HG02943 (cell line): Measurements from ENCODE around the gene GDAP1L1.

Experiments used
- ATAC-seq: cut with Tn5 transposase; IDR thresholded peaks from one replicate; pipeline ENCODE4 v1.9.1; 2021; ENCODE audit warnings: mild to moderate bottlenecking, low read depth, moderate library complexity; ENCODE audit not compliant: unreplicated experiment

Gene GDAP1L1

GRCh38 chr20:44251284-44251683 lies 4.2 kb downstream of the GDAP1L1 start:
- ATAC-seq = no peak

DNA sequence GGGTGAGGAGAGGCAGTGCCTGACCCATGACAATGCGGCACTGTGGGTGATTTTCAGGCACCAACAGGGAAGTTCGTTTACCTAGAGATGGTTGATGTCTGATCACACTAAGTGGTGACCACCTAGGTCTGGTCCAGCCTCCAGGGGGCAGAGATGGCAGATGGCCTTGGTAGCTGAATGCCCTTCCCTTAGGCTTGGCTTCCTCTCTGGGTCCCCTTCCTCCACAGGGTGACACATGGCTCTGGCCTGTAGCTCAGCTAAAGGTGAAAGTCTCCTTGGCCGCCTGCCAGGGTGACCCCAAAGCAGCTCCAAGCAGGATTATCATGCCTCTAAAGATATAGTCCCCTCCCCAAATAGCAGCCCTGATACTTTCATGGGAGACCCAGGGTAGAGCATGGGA lies 6.4 kb downstream of the GDAP1L1 start:
- ATAC-seq = no peak

- ATAC-seq = no peak
Observed at GRCh38 chr20:44254073-44254472, 7.0 kb downstream of the GDAP1L1 start.

- ATAC-seq = no peak
Observed at GRCh38 chr20:44255942-44256341, 8.8 kb downstream of the GDAP1L1 start.

GRCh38 chr20:44256961-44257360 lies 9.9 kb downstream of the GDAP1L1 start:
- ATAC-seq = no peak

DNA sequence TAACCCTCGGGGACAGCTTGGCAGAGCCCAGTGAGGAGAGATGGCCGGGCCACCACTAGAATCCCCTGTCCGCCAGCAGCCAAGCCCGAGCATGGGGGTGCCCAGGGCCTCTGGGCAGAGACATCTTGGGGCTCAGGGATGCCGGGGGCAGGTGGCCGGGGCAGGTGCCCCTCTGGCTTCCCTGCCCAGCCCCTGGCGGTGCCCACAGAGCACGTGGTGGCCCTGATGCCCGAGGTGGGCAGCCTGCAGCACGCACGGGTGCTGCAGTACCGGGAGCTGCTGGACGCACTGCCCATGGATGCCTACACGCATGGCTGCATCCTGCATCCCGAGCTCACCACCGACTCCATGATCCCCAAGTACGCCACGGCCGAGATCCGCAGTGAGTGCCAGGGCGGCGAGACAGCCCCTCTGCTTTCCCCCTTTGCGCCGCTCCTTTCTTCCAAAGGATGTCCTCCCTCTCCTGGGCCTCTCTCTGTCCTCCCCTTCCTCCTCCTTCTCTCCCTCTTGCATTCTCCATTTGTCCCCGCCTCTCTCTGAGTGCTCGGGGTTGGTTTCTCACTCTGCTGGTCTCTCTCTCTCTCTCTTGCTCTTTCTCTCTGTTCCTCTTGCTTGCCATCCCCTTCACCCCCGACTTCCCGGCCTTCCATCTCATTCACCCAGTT lies 11.2 kb downstream of the GDAP1L1 start:
- no peak for ATAC-seq

DNA sequence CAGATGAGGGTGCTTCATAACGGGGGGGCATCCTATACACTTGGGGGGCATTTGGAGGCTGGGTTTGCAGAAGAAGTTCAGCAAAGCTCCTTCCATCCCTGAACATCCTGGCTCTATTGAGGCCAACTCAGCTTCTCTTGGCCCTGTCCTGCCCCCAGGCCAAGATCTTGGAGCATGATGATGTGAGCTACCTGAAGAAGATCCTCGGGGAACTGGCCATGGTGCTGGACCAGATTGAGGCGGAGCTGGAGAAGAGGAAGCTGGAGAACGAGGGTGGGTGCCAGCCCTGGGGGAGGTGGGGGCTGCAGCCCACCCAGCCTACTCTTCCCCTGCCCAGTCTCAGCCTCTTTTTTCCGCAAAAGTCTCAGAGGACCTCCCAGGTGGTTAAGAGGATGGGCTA lies 17.2 kb downstream of the GDAP1L1 start:
- ATAC-seq = no peak

DNA sequence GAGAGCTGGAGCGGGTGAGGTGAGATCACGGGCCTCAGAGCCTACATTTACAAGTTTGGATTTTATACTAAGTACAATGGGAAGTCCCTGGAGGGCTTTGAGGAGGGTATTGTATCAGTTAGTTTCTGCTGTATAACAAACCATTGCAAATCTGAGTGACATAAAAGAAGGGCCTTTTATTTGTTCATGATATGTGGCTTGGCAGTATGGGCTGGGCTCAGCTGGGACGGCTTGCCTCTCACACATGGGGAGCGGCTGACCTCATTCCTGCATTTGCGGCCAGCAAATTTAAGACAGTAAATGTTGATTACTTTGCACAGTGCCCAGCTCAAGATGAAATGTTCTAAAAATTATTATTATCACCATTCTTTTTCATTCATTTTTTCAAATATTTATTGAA lies 21.7 kb downstream of the GDAP1L1 start:
- ATAC-seq = no peak

DNA sequence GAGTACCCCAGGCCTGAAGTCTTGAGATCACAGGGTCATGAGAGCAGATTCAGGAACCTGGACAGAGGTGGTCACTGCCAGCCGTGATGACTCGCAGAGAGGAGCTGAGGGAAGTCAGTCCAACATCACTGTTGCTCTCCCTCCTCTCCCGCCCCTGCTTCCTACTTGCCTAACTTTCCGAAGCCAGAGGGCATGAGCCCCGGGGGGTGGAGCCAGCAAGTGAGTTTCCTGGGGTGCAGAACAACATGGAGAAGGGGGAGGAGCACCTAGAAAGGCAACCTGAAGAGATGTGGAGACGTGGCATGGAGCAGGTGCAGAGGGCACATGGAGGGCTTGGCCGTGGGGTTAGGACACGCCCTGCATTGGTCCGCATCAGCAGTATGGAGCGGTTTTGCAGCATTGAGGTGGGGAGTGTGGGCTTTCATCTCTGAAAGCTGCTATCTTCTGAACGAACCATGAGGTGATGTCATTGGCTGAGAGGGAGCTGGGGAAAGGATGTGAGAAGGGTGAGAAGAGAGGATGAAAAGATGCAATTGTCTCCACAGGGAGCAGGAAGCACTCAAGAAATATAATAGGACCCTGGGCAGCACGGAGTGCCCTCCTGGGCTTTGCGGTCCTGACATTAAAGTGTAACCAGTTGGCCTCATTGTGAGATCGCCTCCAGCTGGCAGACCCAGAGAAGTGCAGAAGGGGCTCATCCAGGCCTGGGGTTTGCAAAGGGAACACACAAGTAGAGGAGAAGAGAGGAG lies 25.0 kb downstream of the GDAP1L1 start:
- no peak for ATAC-seq

DNA sequence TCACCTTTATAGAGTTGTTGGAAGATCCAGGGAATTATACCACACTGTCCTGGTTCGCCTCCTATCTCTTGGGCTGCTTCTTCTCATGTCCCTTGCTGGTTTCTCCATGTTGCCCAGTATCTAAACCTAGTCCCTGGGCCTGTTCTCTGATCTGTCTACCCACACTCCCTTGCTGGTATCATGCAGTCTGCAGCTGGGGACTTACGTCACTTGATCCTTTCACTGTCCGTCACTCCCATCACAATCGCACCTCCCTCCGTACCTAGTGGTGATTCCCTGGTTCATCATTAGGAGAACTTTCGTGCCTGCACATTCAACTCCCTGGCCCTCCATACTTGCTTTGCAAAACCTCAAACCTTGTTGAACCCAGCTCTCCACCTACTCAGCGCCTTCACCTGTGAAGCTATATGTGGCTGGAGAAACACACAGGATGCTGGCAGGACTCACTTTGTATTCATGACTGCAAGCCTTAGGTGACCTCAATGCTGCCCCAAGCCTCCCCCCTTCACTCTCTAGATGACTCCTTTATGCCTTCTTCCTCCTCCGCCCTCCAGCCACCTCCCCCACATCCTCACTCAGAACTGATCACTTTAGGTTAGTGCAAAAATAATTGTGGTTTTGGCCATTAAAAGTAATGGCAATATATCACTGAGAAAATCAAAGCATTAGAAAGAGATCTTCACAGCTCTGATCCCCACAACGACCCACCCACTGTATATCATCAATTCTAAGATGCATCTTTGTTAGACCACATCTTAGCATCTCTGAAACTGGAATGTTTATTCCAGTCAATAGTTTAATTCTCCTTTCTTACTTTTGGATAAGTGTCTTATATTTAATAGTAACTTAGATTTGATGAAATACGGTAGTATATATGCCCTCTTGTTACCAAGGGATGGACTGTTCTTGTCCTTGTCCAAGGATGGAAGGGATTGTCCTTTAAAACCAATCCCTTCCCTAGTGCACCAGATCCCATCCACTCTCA lies 26.4 kb downstream of the GDAP1L1 start:
- no peak for ATAC-seq

GRCh38 chr20:44274303-44275017 lies 27.4 kb downstream of the GDAP1L1 start:
- ATAC-seq = no peak

DNA sequence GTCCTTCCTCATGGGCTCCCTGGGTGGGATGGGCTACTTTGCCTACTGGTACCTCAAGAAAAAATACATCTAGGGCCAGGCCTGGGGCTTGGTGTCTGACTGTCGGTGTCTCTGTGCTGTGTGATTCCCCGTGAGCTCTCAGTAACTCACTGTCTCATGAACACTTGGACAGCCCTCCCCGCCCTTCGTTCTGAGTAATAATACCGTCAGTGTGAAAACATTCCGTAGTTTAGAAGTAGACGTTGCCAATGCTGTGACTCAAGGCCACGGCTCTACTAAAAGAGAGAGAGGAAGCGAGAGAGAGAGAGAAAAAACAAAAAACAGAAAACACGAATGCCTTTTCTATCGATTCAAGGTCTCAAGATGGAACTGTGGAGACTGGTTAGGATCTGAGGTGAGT lies 32.1 kb downstream of the GDAP1L1 start:
- no peak for ATAC-seq

DNA sequence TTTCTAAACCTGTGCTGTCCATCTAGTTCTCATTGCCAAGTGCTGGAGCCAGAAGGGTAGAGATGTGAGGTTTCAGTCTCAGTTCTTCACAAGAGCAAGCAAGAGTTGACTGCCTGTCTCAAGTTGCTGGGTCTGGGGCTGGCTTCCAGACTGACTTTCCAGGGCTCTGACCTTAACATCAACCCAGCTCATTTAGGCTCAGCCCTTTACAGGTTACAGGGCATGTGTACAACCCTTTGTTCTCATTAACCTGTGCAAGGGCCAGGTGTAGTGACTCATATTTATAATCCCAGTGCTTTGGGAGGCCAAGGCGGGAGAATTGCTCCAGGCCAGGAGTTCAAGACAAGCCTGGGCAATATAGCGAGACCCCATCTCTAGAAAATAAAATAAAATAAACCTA lies 33.3 kb downstream of the GDAP1L1 start:
- no peak for ATAC-seq

GRCh38 chr20:44282192-44282591 lies 35.1 kb downstream of the GDAP1L1 start:
- no peak for ATAC-seq

GRCh38 chr20:44284032-44284431 lies 36.9 kb downstream of the GDAP1L1 start:
- no peak for ATAC-seq

- ATAC-seq = no peak
Observed at GRCh38 chr20:44287272-44288097, 40.4 kb downstream of the GDAP1L1 start.

- no peak for ATAC-seq
Observed at GRCh38 chr20:44288252-44288651, 41.1 kb downstream of the GDAP1L1 start.

GRCh38 chr20:44291754-44292153 lies 44.6 kb downstream of the GDAP1L1 start:
- ATAC-seq = no peak

GRCh38 chr20:44296011-44296410 lies 48.9 kb downstream of the GDAP1L1 start:
- no peak for ATAC-seq

DNA sequence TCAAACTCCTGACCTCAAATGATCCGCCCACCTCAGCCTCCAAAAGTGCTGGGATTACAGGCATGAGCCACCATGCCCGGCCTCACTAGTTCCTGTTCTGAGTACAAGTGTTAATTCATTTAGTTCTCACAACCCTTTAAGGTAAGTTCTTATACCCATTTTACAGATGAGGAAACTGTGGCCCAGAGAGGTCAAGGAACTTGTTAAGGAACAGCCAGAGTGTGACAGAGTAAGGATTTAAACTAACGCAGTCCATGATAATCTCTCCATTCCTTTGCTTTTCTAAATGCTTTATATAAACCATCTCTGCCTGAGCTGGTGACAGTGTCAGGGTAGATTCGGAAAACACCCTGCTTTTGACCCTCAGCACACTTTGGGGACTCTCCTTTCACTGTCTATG lies 50.6 kb downstream of the GDAP1L1 start:
- ATAC-seq = no peak
